Activated T-cell treated with anti-CD3 and anti-CD28 coated beads for 4 hours (primary cell): ENCODE results near the gene ECI2.
"Not testable (repeated sequence)": the region's sequence is repeated elsewhere in the genome, so short reads cannot be mapped to it uniquely, and the experiment has no call there.

ENCODE experiments used
- DNase-seq: peaks from one replicate; pipeline ENCODE4 v3.0.0-alpha.2; 2020

ECI2 gene

GRCh38 chr6:4138186-4138585 is 2.8 kb upstream of the ECI2 start:
- DNase-seq = no peak

DNA sequence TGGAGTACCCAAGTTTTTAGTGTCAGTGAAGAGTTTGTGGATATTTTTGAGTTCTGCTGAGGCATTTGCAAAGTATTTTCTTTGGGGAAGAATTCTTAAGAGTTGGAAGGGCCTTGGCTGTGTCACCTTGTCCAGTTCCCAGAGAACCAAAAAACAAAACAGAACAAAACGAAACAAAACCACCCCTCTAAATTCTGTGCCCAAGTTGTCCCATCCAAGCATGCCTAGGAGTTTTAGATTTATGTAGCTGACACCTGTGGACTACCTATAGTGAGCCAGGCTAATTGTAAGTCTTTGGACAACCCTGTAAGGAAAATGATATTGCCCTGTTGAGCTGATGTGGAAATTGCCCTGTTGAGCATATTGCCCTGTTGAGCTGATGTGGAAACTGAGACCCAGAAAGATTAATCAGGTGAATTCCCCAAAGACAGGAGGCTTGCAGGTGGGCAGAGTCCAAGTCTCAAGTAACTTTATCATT is 1.0 kb upstream of the ECI2 start:
- DNase-seq = no peak

- DNase-seq = peak; percentile 94
These were observed 434 bp upstream of the ECI2 start for GRCh38 chr6:4135665-4136353.

GRCh38 chr6:4133941-4134838 is 1.2 kb downstream of the ECI2 start:
- DNase-seq = peak; percentile 9

- DNase-seq = no peak
These were observed 4.9 kb downstream of the ECI2 start for GRCh38 chr6:4130357-4130987.

DNA sequence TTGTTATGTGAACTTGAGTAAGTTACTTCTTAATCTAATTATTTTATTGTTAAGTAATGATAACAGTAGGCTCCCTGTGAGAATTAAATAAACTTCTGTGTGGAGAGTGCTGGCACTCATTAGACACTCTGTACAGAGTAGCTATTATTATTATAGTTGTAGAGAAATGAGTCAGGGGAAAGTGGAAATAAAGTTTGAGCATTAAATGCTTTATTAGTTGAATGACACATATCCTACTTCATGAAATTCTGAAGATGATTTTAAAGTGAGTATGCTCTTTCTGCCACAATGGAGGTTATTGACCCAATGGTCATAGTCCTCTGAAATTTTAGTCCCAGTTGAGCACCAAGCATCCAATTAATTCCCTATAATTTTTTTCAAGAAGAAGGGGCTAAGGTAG is 5.9 kb downstream of the ECI2 start:
- no peak for DNase-seq

- DNase-seq = no peak
These were observed 6.6 kb downstream of the ECI2 start for GRCh38 chr6:4128748-4129147.

DNA sequence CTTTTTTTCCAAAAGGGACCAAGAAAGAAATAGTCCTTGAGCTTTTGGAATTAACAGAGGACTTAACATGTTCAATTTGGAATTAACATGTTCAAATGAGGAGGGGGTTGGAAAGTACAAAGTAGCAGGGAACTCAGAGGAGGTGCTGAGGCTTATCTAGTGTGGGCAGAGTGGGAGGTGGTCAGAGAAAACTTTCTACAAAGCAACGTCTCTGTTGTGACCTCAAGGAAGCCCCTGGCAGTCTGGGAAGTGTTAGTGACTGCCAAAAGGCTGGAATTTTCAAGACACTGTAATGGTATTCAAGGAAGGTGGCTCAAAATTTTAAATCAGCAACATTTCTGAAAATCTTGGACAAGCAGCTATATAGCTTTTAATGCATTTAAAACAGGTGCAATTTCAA is 7.3 kb downstream of the ECI2 start:
- DNase-seq = no peak

DNA sequence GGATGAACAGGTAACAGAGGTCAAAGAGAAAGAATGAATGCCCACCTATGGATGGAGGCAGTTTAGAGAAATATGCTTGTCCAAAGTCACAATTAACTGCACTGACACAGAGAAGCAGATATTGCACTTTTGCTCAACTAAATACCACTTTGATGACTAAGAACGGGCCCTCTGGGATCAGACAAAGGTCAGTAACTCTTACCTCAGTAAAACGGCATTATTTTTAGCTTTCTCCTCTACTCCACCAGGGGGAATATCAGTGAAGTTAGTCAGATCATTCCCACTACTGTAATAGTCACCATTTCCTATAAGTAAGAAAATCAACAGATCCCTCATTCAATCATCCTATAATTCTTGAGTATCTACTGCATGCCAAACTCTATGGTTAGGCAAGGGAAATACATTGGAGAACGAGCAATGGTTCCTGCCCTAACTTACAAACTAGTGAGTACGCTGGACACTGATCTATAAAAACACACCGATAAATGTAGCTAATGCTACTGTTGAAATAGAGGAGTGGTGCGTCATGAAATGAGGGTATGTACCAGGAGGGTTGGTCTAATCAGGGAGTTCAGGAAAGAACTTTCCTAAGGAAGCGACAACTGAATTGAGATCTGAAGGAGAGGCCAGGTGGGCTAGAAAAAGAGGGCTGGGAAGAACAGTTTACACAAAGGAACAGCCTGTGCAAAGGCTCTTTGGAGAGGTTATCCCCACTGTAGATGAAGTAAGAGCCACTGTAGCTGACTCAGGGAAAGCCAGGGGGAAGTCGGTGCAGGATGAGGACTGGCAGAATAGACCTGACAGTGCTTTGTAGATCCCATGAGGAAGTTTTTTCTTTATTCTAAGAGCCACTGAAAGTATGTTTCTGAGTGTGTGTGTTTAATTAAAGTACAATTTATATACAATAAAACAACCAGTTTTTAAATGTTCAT is 9.2 kb downstream of the ECI2 start:
- DNase-seq = no peak

DNA sequence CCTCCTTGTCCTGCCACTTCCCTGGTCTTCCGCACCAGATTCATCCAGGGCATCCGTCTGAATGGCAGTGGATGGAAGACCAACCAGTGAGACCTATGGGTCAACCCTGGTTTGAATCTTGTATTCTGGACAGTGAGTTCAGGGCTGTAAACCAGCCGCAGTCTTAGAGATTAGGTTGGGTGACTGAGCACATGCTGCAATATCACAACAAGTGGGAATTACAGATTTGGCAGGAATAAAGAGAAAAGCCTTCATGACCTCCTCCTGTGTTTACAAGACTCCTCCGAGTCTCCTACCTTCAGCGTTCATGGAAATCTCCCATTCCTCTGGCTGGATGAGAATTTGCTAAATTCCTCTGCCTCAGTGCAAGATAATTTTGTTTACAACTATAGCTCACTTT is 9.9 kb downstream of the ECI2 start:
- DNase-seq = no peak

DNA sequence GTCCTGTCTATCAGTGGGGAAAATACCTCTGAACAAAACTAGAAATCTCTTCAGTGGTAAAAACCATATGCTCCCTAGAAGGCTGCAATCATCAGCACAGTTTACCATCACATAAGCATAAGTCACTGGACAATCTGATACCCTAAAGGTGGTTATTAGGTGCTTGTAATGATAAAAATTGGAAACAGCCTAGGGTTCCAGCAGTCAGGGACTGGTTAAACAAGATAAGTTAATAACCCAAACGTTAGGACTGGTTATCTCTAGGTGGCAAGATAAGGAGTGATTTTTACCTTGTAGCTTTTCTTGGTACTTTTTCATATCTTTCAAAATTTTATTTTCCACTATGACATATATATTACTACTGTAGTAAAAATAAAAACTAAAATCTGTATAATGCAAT is 11.0 kb downstream of the ECI2 start:
- DNase-seq = no peak

GRCh38 chr6:4115741-4116140 is 19.6 kb downstream of the ECI2 start:
- DNase-seq = no peak

GRCh38 chr6:4114123-4114522 is 21.3 kb downstream of the ECI2 start:
- DNase-seq = no peak

- DNase-seq = no peak
These were observed 21.7 kb downstream of the ECI2 start for GRCh38 chr6:4113649-4114048.

GRCh38 chr6:4112366-4112765 is 23.0 kb downstream of the ECI2 start:
- DNase-seq = no peak

DNA sequence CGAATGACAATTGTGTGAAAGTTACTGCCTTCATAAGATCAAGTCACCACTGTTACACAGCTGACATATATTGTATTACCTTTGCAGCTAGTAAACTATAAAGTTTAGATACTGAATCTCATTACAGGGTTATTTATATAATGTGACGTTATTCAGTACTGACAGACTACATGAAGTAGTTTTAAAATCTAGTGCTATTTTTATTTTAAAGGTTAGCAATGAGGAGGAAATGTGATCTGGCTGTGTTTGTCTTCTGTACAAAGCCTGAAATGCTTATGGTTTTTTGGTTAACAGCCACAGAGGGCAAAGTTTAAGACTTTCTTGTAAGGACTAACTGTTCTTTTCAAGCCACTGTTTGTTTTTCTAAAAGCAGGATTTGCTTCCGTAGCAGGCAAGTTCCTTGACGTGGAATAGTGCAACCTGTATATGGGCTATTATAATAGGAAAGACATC is 26.0 kb downstream of the ECI2 start:
- not testable (repeated sequence) for DNase-seq

DNA sequence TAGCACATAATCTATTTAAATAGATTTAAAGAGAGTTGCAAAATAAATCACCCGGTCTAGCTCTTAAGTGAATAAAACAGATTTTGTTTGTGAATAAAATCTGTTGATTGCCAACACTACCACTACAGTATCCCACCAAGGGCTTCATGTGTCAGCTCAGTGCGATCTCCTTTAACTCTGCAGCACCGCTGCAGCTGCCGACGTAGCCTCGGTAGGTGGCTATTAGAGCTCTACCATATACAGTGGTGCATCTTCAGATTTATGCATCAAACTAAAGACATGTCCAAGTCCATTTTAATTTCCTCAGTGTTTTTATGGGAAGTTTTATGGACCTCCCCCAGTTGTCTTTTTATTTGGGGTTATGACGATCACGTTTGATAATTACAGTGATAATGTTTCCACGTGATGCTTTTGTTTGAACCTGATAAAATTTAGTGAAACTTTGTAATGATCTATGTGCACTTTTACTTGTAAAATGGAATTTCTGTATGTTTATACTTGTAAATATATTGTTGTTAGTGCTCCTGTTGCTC is 26.7 kb downstream of the ECI2 start:
- no peak for DNase-seq

DNA sequence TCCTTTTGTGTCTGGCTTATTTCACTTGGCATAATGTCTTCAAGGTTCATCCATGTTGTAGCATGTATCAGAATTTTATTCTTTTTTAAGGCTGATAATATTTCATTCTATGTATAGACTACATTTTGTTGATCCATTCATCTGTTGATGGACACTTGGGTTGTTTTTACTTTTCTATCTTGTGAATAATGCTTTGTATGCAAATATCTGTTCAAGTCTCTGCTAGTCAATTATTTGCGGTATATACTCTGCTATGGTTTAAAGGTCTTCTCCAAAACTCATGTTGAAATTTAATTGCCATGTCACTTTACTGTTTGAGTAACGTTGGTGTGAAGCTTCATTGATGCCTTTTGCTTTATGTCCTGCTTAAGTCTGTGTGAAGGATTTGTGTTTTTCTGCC is 27.5 kb downstream of the ECI2 start:
- DNase-seq = no peak

GRCh38 chr6:4105980-4106536 is 29.3 kb downstream of the ECI2 start:
- no peak for DNase-seq

DNA sequence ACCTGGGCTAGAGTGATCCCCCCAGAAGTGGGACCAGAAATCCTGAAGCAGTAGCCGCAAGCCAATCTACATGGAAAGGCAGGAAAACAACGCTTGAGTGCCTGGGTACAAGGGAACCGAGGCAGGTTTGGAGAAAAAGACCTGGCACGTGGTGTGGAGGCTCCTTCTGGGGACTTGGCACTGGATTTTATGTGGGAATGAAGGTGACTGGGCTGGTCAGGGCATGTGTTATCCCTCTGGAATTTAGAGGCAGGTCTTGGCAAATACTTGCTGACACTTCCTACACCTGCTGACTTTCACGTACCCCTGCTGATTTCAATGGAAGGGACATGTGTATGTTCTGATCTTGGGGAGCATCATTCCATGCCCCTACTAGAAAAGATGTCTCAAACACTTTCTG is 31.4 kb downstream of the ECI2 start:
- no peak for DNase-seq

GRCh38 chr6:4102687-4103244 is 32.6 kb downstream of the ECI2 start:
- DNase-seq = no peak

GRCh38 chr6:4101298-4101697 is 34.1 kb downstream of the ECI2 start:
- no peak for DNase-seq
